HFF-Myc (cell line): Measurements from ENCODE around the gene SOX21.

Experiments
- DNase-seq: peaks from one replicate; pipeline ENCODE4 v3.0.0-alpha.2; 2011; ENCODE audit warnings: low read depth; ENCODE audit errors: extremely low read depth
- H3K4me3 ChIP-seq: replicated peaks from 2 replicates; pipeline ENCODE4 v1.5.1; 2011; ENCODE audit warnings: low read depth, mild to moderate bottlenecking, control low read depth, low read length
- TF ChIP-seq, protein P1 (sequence below): IDR thresholded peaks from 2 replicates; pipeline ENCODE4 v1.5.1; 2012; ENCODE audit warnings: mild to moderate bottlenecking, low read depth, low read length, control low read depth; ENCODE audit errors: missing control alignments

SOX21 gene

DNA sequence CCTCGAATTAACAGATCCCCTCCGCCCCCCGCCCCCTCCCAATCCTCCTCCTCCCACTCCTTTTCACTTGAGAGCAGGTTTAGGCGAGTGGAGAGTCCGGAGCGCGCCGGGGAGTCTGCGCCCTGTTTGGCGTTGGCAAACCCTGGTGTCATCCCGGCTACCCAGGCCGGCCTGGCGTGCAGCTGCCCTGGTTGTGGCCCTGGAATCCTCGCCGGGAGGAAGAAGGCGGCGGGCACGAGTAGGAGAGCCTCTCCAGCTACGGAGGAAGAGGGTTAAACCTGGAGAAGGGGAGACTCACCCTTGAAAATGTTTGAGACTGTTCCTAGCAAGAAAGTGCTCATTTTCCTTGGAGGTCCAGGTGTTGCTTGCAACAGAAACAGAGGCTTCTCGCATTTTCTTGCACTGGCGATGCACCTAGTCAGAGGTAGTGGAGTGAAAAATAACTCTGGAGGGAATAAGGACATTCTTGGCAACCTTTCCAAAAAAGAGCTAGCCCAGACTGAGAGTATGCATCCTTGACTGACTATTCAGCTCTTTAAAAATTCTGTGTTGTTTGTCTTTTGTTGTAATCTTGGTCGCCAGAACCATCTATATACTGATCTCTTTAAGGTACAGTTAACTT is 1.3 kb upstream of the SOX21 start:
- TF ChIP-seq, protein P1, sequence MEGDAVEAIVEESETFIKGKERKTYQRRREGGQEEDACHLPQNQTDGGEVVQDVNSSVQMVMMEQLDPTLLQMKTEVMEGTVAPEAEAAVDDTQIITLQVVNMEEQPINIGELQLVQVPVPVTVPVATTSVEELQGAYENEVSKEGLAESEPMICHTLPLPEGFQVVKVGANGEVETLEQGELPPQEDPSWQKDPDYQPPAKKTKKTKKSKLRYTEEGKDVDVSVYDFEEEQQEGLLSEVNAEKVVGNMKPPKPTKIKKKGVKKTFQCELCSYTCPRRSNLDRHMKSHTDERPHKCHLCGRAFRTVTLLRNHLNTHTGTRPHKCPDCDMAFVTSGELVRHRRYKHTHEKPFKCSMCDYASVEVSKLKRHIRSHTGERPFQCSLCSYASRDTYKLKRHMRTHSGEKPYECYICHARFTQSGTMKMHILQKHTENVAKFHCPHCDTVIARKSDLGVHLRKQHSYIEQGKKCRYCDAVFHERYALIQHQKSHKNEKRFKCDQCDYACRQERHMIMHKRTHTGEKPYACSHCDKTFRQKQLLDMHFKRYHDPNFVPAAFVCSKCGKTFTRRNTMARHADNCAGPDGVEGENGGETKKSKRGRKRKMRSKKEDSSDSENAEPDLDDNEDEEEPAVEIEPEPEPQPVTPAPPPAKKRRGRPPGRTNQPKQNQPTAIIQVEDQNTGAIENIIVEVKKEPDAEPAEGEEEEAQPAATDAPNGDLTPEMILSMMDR: no peak
- no peak overlapping the region for H3K4me3 ChIP-seq
- no peak for DNase-seq

DNA sequence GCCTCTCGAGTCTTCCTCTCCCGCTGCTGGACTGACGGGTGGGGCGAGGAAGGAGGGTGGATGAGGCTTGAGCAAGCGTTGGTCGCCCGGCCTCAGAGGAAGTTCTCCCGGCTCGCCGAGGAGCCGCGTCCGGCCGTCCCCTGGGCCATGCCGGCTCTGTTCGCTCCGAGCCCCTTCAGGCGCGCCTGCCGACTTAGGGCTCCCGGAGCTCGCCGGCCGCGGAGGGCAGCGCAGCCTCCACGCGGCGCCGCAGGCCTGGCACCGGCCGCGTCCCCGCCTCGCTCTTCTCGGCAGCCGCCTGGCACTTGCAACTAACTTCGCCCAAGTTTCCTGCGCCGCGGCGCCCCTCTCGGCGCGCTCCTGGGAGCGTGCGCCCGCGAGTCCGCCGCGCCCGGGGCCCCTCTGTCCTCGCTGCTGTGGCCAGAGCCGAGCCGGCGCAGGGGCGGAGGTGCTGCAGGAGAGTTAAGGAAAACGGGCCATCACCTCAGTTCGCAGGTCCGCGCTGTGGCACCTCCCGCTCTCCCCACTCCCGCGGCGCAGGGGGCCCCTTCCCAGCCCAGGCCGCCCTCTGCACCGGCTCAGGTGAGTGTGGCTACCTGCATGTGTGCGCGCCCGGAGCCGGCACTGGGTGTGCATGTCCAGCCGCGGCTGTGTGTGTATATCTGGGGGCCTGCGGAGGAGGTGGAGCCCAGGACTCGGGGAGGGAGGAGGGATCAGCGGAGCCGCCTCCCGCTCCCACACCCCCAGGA is 641 bp upstream of the SOX21 start:
- TF ChIP-seq, protein P1: no peak
- no peak overlapping the region for H3K4me3 ChIP-seq
- DNase-seq: no peak

DNA sequence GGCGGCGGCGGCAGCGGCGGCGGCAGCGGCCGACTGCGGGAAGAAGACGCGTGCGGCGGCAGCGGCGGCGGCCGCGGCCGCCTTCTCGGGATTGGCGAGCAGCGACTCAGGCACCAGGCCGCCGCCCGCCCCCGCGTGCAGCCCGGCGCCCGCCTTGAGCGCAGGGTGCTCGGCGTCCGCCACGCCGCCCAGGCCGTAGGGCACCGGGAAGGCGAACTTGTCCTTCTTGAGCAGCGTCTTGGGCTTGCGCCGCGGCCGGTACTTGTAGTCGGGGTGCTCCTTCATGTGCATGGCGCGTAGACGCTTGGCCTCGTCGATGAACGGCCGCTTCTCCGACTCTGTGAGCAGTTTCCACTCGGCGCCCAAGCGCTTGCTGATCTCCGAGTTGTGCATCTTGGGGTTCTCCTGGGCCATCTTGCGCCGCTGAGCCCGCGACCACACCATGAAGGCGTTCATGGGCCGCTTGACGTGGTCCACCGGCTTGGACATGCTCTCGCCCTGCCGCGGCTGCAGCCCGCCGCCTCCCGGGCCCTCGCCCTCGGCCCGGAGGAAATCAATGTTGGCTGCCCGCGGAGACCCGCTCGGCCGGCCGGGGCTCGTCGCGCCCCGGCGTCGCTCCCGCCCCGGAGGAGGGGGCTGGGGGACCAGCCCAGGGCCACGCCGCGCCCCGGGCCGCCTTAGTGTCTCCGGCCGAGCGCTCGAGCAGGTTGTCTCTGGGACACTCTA is 621 bp downstream of the SOX21 start:
- no peak overlapping the region for H3K4me3 ChIP-seq
- TF ChIP-seq, protein P1: no peak
- no peak for DNase-seq

DNA sequence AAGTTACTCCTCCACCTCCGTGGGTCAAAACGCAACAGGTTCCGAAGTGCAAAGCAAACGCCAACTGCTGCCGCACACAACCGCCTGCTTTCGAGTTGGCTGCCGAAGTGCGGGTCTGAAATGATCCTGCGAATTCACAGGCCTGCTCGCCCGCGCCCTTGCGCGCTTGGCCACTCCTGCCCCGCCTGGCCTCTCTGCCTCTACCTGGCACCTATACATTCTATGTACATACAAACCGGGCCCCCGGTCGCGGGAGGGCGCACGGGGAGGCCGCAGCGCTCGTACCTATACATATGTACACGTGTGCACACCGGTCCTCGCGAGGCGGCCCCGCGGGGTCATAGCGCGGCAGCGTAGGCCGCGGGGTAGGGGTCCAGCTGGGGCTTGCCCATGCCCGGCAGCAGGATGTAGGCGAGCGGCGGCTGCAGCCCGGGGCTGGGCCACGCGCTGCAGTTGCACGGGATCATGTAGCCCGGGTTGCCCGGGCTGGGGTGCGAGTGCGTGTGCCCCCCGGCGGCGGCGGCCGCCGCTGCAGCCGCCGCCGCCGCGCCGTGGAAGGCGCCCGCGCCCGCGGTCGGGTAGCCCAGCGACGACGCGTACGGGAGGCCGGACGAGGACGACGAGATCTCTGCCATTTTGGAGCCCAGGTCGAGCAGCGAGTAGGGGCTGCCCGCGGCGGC is 1.3 kb downstream of the SOX21 start:
- TF ChIP-seq, protein P1: peak; percentile 16
- DNase-seq: no peak
- 0 out of 2 replicates have a peak overlapping the region, but pooled peaks have one; percentile 5 for H3K4me3 ChIP-seq

DNA sequence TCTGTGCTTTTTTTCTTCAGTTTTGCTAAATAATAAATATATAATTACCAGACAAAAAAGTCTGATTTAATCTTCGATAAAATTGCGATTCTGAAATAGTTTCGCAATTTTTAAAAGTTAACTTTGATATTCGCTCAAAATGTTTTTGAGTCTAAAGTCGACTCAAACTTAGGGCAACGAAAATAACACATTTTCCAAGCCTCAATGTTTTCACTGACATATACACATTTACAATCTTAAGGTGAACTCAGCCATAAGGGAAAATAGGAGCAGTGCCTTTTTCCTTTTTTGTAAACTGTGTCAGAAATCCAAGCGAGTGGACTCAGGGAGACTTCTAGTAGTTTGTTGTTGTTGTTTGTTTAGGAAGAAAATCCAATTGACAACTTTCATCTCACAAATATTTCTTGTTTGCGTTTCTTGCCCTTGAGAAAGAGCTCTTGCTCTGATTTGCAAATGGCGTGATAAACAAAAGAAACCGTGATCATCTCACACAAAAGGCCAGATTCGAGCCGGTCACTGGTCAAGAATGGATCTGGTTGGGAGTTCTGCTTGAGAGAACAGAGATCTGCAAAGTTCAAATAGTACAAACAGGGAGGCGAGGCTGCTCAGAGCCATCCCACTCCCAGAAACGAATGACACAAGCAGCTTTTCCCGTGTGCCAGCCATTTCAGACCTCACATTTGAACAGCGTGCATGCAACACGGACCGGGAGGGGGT is 2.1 kb downstream of the SOX21 start:
- TF ChIP-seq, protein P1: no peak
- DNase-seq: no peak
- no peak overlapping the region for H3K4me3 ChIP-seq
